Neural cell (in vitro differentiated cells): ENCODE results near the gene VAV2. TPM values are rescaled to one million over a fixed set of nuclear protein-coding genes. Genes with fewer than 3 reads are reported as not detected.

Source experiments
- H2AFZ ChIP-seq: fragments of 200-600, 300-800 bp; sonication (generic), shearing (Covaris generic); 2 replicates; pipeline ENCODE4 v1.6.0; 2014; ENCODE audit warnings: low read depth, mild to moderate bottlenecking, antibody characterized with exemption, low read length, moderate library complexity
- H3F3A ChIP-seq: fragments of 200-600 bp; shearing (Covaris generic); 2 replicates; pipeline ENCODE4 v1.6.1; 2016; ENCODE audit warnings: mild to moderate bottlenecking, moderate library complexity, mixed read lengths, antibody characterized with exemption, low read length; ENCODE audit not compliant: insufficient read depth, poor library complexity, severe bottlenecking
- H3K27ac ChIP-seq: fragments of 200-600, 300-800 bp; sonication (generic), shearing (Covaris generic); 2 replicates; pipeline ENCODE4 v1.5.1; 2014; ENCODE audit warnings: mild to moderate bottlenecking, low read length, moderate library complexity
- H3K27me3 ChIP-seq: fragments of 300-800, 200-600 bp; sonication (generic), shearing (Covaris generic); 2 replicates; pipeline ENCODE4 v1.6.0; 2014; ENCODE audit warnings: mild to moderate bottlenecking, low read depth, low read length, moderate library complexity; ENCODE audit not compliant: insufficient read depth
- H3K36me3 ChIP-seq: fragments of 300-800, 200-600 bp; sonication (generic), shearing (Covaris generic); 2 replicates; pipeline ENCODE4 v1.5.1; 2014; ENCODE audit warnings: mild to moderate bottlenecking, antibody characterized with exemption, low read length, moderate library complexity; ENCODE audit not compliant: insufficient read depth
- H3K4me2 ChIP-seq: fragments of 300-800, 200-600 bp; sonication (generic), shearing (Covaris generic); 2 replicates; pipeline ENCODE4 v1.6.0; 2014; ENCODE audit warnings: mild to moderate bottlenecking, low read length
- H3K4me3 ChIP-seq: fragments of 300-800, 200-600 bp; sonication (generic), shearing (Covaris generic); 2 replicates; pipeline ENCODE4 v1.5.1; 2014; ENCODE audit warnings: mild to moderate bottlenecking, low read length, moderate library complexity
- H3K79me2 ChIP-seq: fragments of 200-600 bp; shearing (Covaris generic); replicated peaks from 2 replicates; pipeline ENCODE4 v1.6.0; 2014; ENCODE audit warnings: mild to moderate bottlenecking, low read length, moderate library complexity; ENCODE audit not compliant: insufficient read depth
- H3K9ac ChIP-seq: fragments of 300-800, 200-600 bp; sonication (generic), shearing (Covaris generic); 2 replicates; pipeline ENCODE4 v1.6.1; 2016; ENCODE audit warnings: mild to moderate bottlenecking, low read length, mixed read lengths
- H3K9me2 ChIP-seq: fragments of 200-600 bp; shearing (Covaris generic); 2 replicates; pipeline ENCODE4 v1.6.1; 2016; ENCODE audit warnings: mild to moderate bottlenecking, low read length, mixed read lengths; ENCODE audit not compliant: insufficient read depth
- H3K9me3 ChIP-seq: fragments of 200-600, 300-800 bp; sonication (generic), shearing (Covaris generic); 2 replicates; pipeline ENCODE4 v1.6.1; 2016; ENCODE audit warnings: mild to moderate bottlenecking, mixed run types, low read length, moderate library complexity, mixed read lengths
- H4K20me1 ChIP-seq: fragments of 200-600 bp; shearing (Covaris generic); 2 replicates; pipeline ENCODE4 v1.6.1; 2016; ENCODE audit warnings: mild to moderate bottlenecking, mixed run types; ENCODE audit not compliant: insufficient read depth
- CTCF ChIP-seq: fragments of 450-650 bp; IDR thresholded peaks from 2 replicates; pipeline ENCODE4 v1.5.1; 2014; ENCODE audit warnings: antibody characterized with exemption, mild to moderate bottlenecking, moderate library complexity; ENCODE audit not compliant: poor library complexity, severe bottlenecking
- EP300 ChIP-seq: fragments of 450-650 bp; conservative IDR thresholded peaks from 2 replicates; pipeline ENCODE4 v1.6.1; 2014; ENCODE audit warnings: antibody characterized with exemption, mild to moderate bottlenecking, moderate library complexity; ENCODE audit not compliant: poor library complexity, severe bottlenecking
- EZH2 ChIP-seq: fragments of 200-600, 300-800 bp; shearing (Covaris generic), sonication (generic); IDR thresholded peaks from 2 replicates; pipeline ENCODE4 v1.6.1; 2014; ENCODE audit warnings: antibody characterized with exemption, low read length, borderline replicate concordance, mild to moderate bottlenecking; ENCODE audit not compliant: insufficient read depth, poor library complexity, severe bottlenecking
- MXI1 ChIP-seq: fragments of 450-650 bp; conservative IDR thresholded peaks from 2 replicates; pipeline ENCODE4 v1.6.1; 2014; ENCODE audit warnings: antibody characterized with exemption, mild to moderate bottlenecking; ENCODE audit not compliant: poor library complexity, severe bottlenecking
- POLR2AphosphoS5 ChIP-seq: IDR thresholded peaks from 2 replicates; pipeline ENCODE4 v1.6.1; 2012
- RAD21 ChIP-seq: fragments of 450-650 bp; conservative IDR thresholded peaks from 2 replicates; pipeline ENCODE4 v1.6.1; 2014; ENCODE audit warnings: antibody characterized with exemption, mild to moderate bottlenecking, moderate library complexity
- REST ChIP-seq: IDR thresholded peaks from 2 replicates; pipeline ENCODE4 v1.6.1; 2012; ENCODE audit warnings: borderline replicate concordance
- SMC3 ChIP-seq: fragments of 450-650 bp; conservative IDR thresholded peaks from 2 replicates; pipeline ENCODE4 v1.6.1; 2014; ENCODE audit warnings: antibody characterized with exemption, mild to moderate bottlenecking, moderate library complexity; ENCODE audit not compliant: poor library complexity
- TAF1 ChIP-seq: IDR thresholded peaks from 2 replicates; pipeline ENCODE4 v1.6.1; 2012; ENCODE audit warnings: low read depth
- polyA plus RNA-seq: library from polyadenylated mRNA; depleted of rRNA; stranded (reverse); fragments of >200 nt; gene quantifications from 2 replicates; pipeline ENCODE4 v1.2.3, GENCODE V29; 2014

The VAV2 gene
- polyA plus RNA-seq, 1 donor from 2014 or later: 35.2 TPM

DNA sequence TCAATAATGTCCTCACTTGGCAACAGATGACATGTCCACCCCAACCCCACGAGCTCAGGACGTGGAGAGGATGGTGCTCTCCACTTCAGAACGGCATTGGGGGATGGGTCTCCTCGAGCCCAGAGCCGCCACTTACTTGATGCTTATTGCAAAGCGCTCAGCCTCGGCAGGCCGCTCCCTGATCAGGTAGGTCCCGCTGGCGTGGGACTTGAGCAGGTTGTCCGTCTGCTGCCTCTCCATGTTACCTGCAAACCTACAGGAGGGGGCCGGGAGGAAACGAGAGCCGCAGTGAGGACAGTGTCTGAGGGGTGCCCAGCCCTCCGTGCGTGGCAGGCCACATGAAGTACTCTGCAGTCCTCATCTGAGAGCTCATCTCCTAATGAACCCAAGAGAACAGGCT, 217.3 kb downstream of the VAV2 start:
- Histone ChIP-seq H2AFZ (no peak overlapping the region), H3K79me2 (no peaks in the 10 kb centered on the region), H3K27me3 (no peaks in the 10 kb centered on the region), H3K36me3 (peaks cover 8% of the 10 kb centered on the region), H3K27ac (no peak overlapping the region), H3F3A (no peaks in the 10 kb centered on the region), H4K20me1 (no peaks in the 10 kb centered on the region), H3K4me3 (no peak overlapping the region), H3K9me2 (no peaks in the 10 kb centered on the region), H3K9ac (no peak overlapping the region), H3K9me3 (no peaks in the 10 kb centered on the region), H3K4me2 (no peak overlapping the region)
- TF ChIP-seq REST (no peak), POLR2AphosphoS5 (no peak), SMC3 (no peak), MXI1 (no peak)

GRCh38 chr9:133773889-133774655, 218.1 kb downstream of the VAV2 start:
- no peak for TF ChIP-seq EP300
- TF ChIP-seq POLR2AphosphoS5: no peak
- no peak for TF ChIP-seq EZH2
- no peak for TF ChIP-seq TAF1
- TF ChIP-seq CTCF: no peak
- no peak for TF ChIP-seq SMC3
- no peak for TF ChIP-seq RAD21
- no peak for TF ChIP-seq MXI1
- TF ChIP-seq REST: no peak
- Histone ChIP-seq H3K27me3 (no peaks in the 10 kb centered on the region), H3K4me2 (no peak overlapping the region)

More at GRCh38 chr9:133773889-133774655, 218.1 kb downstream of the VAV2 start:
- Histone ChIP-seq H3K9me2 (no peaks in the 10 kb centered on the region), H3K79me2 (no peaks in the 10 kb centered on the region), H4K20me1 (no peaks in the 10 kb centered on the region), H3F3A (no peaks in the 10 kb centered on the region), H3K9ac (no peak overlapping the region), H3K9me3 (no peaks in the 10 kb centered on the region), H2AFZ (no peak overlapping the region), H3K4me3 (no peak overlapping the region), H3K27ac (no peak overlapping the region), H3K36me3 (peaks cover 8% of the 10 kb centered on the region)
